Fibroblast of lung (primary cell): ENCODE measurements around the gene LIMCH1. TPM values are rescaled to one million over a fixed set of nuclear protein-coding genes. Genes with fewer than 3 reads are reported as not detected.

Experiments used
- DNase-seq, 2 donors: peaks; one replicate each; pipeline versions ENCODE4 v3.0.0 to v3.0.0-alpha.2; 2010; ENCODE audit warnings: low read depth in 2 of 2
- H2AFZ ChIP-seq: 2 replicates; pipeline ENCODE4 v1.5.1; 2012; ENCODE audit warnings: low read length, control low read depth, inconsistent platforms
- H3K27ac ChIP-seq: 2 replicates; pipeline ENCODE4 v1.5.1; 2011; ENCODE audit warnings: low read length, control low read depth; ENCODE audit not compliant: insufficient read depth
- H3K27me3 ChIP-seq: 2 replicates; pipeline ENCODE4 v1.5.1; 2011; ENCODE audit warnings: mild to moderate bottlenecking, low read length; ENCODE audit not compliant: control insufficient read depth, insufficient read depth
- H3K36me3 ChIP-seq: 2 replicates; pipeline ENCODE4 v1.5.1; 2011; ENCODE audit warnings: low read length; ENCODE audit not compliant: control insufficient read depth, insufficient read depth
- H3K4me1 ChIP-seq: 2 replicates; pipeline ENCODE4 v1.5.1; 2011; ENCODE audit warnings: low read length; ENCODE audit not compliant: control insufficient read depth, insufficient read depth; ENCODE audit errors: extremely low read depth
- H3K4me2 ChIP-seq: 2 replicates; pipeline ENCODE4 v1.5.1; 2011; ENCODE audit warnings: low read length, control low read depth; ENCODE audit not compliant: insufficient read depth; ENCODE audit errors: extremely low read depth
- H3K4me3 ChIP-seq, 4 experiments: fragments of 200-600 bp in 1 of 4; sonication (generic) in 1 of 4; replicated peaks in 1 of 4; 2 replicates each; pipeline ENCODE4 v1.5.1; 2011 to 2016; ENCODE audit warnings: low read length in 4 of 4, low read depth in 3 of 4, mild to moderate bottlenecking in 3 of 4, control low read depth in 2 of 4, inconsistent platforms in 1 of 4, mixed read lengths in 1 of 4; ENCODE audit not compliant: insufficient read depth in 1 of 4; ENCODE audit errors: control extremely low read depth in 1 of 4
- H3K79me2 ChIP-seq: 2 replicates; pipeline ENCODE4 v1.5.1; 2012; ENCODE audit warnings: mild to moderate bottlenecking, low read length, inconsistent platforms; ENCODE audit not compliant: control insufficient read depth, insufficient read depth
- H3K9ac ChIP-seq: 2 replicates; pipeline ENCODE4 v1.5.1; 2011; ENCODE audit warnings: mild to moderate bottlenecking, low read length, control low read depth; ENCODE audit not compliant: insufficient read depth
- H3K9me3 ChIP-seq: 2 replicates; pipeline ENCODE4 v1.5.1; 2012; ENCODE audit warnings: low read depth, low read length; ENCODE audit not compliant: control insufficient read depth, insufficient read depth
- H4K20me1 ChIP-seq: 2 replicates; pipeline ENCODE4 v1.5.1; 2011; ENCODE audit warnings: low read length; ENCODE audit not compliant: control insufficient read depth, insufficient read depth; ENCODE audit errors: extremely low read depth
- CTCF ChIP-seq, 2 donors: IDR thresholded peaks in 1 of 2; conservative IDR thresholded peaks in 1 of 2; 1 replicate in 1 of 2; 2 replicates in 1 of 2; pipeline ENCODE4 v1.5.1; 2011 to 2012; ENCODE audit warnings: low read length in 2 of 2, control low read depth in 1 of 2, inconsistent platforms in 1 of 2, low read depth in 1 of 2, mild to moderate bottlenecking in 1 of 2
- EZH2 ChIP-seq: IDR thresholded peaks from 2 replicates; pipeline ENCODE4 v1.5.1; 2012; ENCODE audit warnings: low read length, control low read depth, mild to moderate bottlenecking; ENCODE audit errors: missing control alignments
- polyA plus RNA-seq, 2 donors: library from polyadenylated mRNA; depleted of rRNA in 1 of 2; stranded (reverse) in 1 of 2; unstranded in 1 of 2; fragments of >200 nt; gene quantifications; 2 replicates each; pipeline ENCODE4 v1.2.1, GENCODE V29; 2011 to 2012; ENCODE audit warnings: missing spikeins in 1 of 2
- total RNA-seq: library from RNA; depleted of rRNA; stranded (reverse); fragments of >200 nt; gene quantifications from 2 replicates; pipeline ENCODE4 v1.2.1, GENCODE V29; 2014

Gene LIMCH1
- total and polyA plus RNA-seq, 2 donors (not counting 1 experiment from before 2014, with no cell fraction given) = 2.8 to 4.6 TPM

- H3K36me3 ChIP-seq = no peaks in the 10 kb centered on the region
- DNase-seq = no peak
- no peaks in the 10 kb centered on the region for H3K79me2 ChIP-seq
- no peak overlapping the region for H3K27ac ChIP-seq
- H3K9me3 ChIP-seq = no peaks in the 10 kb centered on the region
- no peak overlapping the region for H3K9ac ChIP-seq
- no peak for TF ChIP-seq EZH2
- TF ChIP-seq CTCF (conservative IDR thresholded peaks at IDR 0.05 in 1 of 2, IDR thresholded peaks at IDR 0.05 in 1 of 2; ENCODE audit: low read depth in 1 of 2, low read length in 2 of 2) = no peak
- H2AFZ ChIP-seq = no peak overlapping the region
- no peaks in the 10 kb centered on the region for H3K4me1 ChIP-seq
- H3K4me2 ChIP-seq = no peak overlapping the region
- no peaks in the 10 kb centered on the region for H4K20me1 ChIP-seq
- H3K27me3 ChIP-seq = no peaks in the 10 kb centered on the region
- no peak overlapping the region for H3K4me3 ChIP-seq
Measured at GRCh38 chr4:41532336-41532735, 5.6 kb upstream of the LIMCH1 start.

GRCh38 chr4:41532882-41533281 is 5.1 kb upstream of the LIMCH1 start:
- no peak overlapping the region for H3K4me2 ChIP-seq
- H3K9ac ChIP-seq = no peak overlapping the region
- H3K27me3 ChIP-seq = no peaks in the 10 kb centered on the region
- no peaks in the 10 kb centered on the region for H3K79me2 ChIP-seq
- H3K27ac ChIP-seq = no peak overlapping the region
- H2AFZ ChIP-seq = no peak overlapping the region
- H4K20me1 ChIP-seq = no peaks in the 10 kb centered on the region
- H3K36me3 ChIP-seq = no peaks in the 10 kb centered on the region
- no peak overlapping the region for H3K4me3 ChIP-seq
- H3K9me3 ChIP-seq = no peaks in the 10 kb centered on the region
- H3K4me1 ChIP-seq = no peaks in the 10 kb centered on the region
- no peak for TF ChIP-seq EZH2
- TF ChIP-seq CTCF (conservative IDR thresholded peaks at IDR 0.05 in 1 of 2, IDR thresholded peaks at IDR 0.05 in 1 of 2; ENCODE audit: low read depth in 1 of 2, low read length in 2 of 2) = no peak
- DNase-seq = peak in 1 of 2 donors; percentile 33

GRCh38 chr4:41533680-41534079 is 4.3 kb upstream of the LIMCH1 start:
- H3K79me2 ChIP-seq = no peaks in the 10 kb centered on the region
- no peak overlapping the region for H3K4me2 ChIP-seq
- H3K36me3 ChIP-seq = no peaks in the 10 kb centered on the region
- no peak overlapping the region for H3K9ac ChIP-seq
- H3K9me3 ChIP-seq = no peaks in the 10 kb centered on the region
- H3K4me3 ChIP-seq = no peak overlapping the region
- DNase-seq = no peak
- no peak overlapping the region for H2AFZ ChIP-seq
- no peaks in the 10 kb centered on the region for H4K20me1 ChIP-seq
- H3K27me3 ChIP-seq = no peaks in the 10 kb centered on the region
- no peak overlapping the region for H3K27ac ChIP-seq
- H3K4me1 ChIP-seq = no peaks in the 10 kb centered on the region
- no peak for TF ChIP-seq CTCF (conservative IDR thresholded peaks at IDR 0.05 in 1 of 2, IDR thresholded peaks at IDR 0.05 in 1 of 2; ENCODE audit: low read depth in 1 of 2, low read length in 2 of 2)
- no peak for TF ChIP-seq EZH2
